ENCODE data around the gene MYOZ1.
A peak's percentile ranks its signal among the peaks of the same experiment; 100 is the strongest.

Gene MYOZ1

GRCh38 chr10:73593110-73593509 is 48.2 kb downstream of the MYOZ1 start:
- DNase-seq = no peak

- DNase-seq = no peak
Measured at GRCh38 chr10:73591935-73592699, 49.2 kb downstream of the MYOZ1 start.

- DNase-seq = peak; percentile 9
Measured at GRCh38 chr10:73590881-73591799, 50.1 kb downstream of the MYOZ1 start, which contains the start of gene USP54. Gene USP54, minus strand, starts transcription at chr10:73591342. Its CDS starts 15,684 bp downstream, at chr10:73575658.

- no peak for DNase-seq
Measured at GRCh38 chr10:73589563-73590126, 51.6 kb downstream of the MYOZ1 start.

- no peak for DNase-seq
Measured at GRCh38 chr10:73588656-73589055, 52.6 kb downstream of the MYOZ1 start.

GRCh38 chr10:73586583-73586984 is 54.7 kb downstream of the MYOZ1 start:
- peak; percentile 10 for DNase-seq

- DNase-seq = no peak
Measured at GRCh38 chr10:73585327-73585726, 55.9 kb downstream of the MYOZ1 start.

- no peak for DNase-seq
Measured at GRCh38 chr10:73584737-73585136, 56.5 kb downstream of the MYOZ1 start.

- no peak for DNase-seq
Measured at GRCh38 chr10:73581918-73582317, 59.4 kb downstream of the MYOZ1 start.
